Measurements from ENCODE around the gene CD19. TPM values are rescaled to one million over a fixed set of nuclear protein-coding genes. Genes with fewer than 3 reads are reported as not detected.

CD19 gene
- total RNA-seq, 4 donors from 2014 or later = 4.5 to 9.8 TPM; not detected in 2

DNA sequence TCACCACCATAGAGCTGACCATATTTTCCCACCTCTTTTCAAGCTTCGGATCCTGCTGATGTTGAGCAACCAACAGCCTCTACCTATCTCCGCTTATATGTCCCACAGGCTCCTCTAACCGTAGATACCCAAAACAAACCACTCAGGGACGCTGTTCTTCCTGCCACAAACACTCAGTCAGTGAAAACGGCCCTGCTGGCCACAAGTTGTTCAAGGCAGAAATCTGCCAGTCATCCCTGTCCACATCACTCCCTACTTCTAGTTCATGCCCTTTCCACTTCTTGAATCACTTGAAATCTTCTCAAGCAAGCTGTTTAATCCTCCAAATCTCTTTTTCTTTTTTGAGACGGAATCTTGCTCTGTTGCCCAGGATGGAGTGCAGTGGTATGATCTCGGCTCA is 14.7 kb upstream of the CD19 start:
- H3K4me3 ChIP-seq = no peak overlapping the region
- in situ Hi-C loops (cut with MboI; ENCODE audit: low pct_ligation_motif_present in 1 of 4, low pct_unique_long_range_greater_than_20kb in 1 of 4, low sequenced_read_pairs in 3 of 4) = no loop called here

DNA sequence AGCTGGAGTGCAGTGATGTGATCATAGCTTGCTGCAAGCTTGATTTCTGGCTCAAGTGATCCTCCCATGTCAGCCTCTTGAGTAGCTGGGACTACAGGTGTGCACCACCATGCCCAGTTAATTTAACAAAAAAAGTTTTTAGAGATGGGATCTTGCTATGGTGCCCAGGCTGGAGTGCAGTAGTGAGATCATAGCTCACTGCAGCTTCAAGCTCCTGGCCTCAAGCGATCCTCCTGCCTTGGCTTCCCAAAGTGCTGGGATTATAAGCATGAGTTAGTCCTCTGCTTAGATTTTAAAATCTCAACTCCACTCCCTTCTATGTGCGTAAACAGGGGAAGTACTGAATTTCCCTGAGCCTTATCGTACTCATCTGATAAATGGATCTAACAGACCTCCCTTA is 13.1 kb upstream of the CD19 start:
- Histone ChIP-seq H3K27ac (no peak overlapping the region), H3K4me3 (no peak overlapping the region), H3K27me3 (no peaks in the 10 kb centered on the region), H3K4me1 (peaks cover 0 to 12% (median 5%) of the 10 kb centered on the region in 4 donors), H3K36me3 (peaks cover 0 to 39% (median 10%) of the 10 kb centered on the region in 4 donors), H3K9me3 (no peaks in the 10 kb centered on the region)
- 91 to 100% methylated on average over 1 to 3 of the region's 3 CpGs for WGBS, 2 donors (ENCODE audit: low coverage in 1 of 2)
- TF ChIP-seq EP300 (IDR thresholded peaks at IDR 0.05; ENCODE audit: low read depth) = no peak
- TF ChIP-seq POLR2A (IDR thresholded peaks at IDR 0.05) = no peak
- no peak for TF ChIP-seq POLR2AphosphoS5 (IDR thresholded peaks at IDR 0.05)
- TF ChIP-seq, protein P1, sequence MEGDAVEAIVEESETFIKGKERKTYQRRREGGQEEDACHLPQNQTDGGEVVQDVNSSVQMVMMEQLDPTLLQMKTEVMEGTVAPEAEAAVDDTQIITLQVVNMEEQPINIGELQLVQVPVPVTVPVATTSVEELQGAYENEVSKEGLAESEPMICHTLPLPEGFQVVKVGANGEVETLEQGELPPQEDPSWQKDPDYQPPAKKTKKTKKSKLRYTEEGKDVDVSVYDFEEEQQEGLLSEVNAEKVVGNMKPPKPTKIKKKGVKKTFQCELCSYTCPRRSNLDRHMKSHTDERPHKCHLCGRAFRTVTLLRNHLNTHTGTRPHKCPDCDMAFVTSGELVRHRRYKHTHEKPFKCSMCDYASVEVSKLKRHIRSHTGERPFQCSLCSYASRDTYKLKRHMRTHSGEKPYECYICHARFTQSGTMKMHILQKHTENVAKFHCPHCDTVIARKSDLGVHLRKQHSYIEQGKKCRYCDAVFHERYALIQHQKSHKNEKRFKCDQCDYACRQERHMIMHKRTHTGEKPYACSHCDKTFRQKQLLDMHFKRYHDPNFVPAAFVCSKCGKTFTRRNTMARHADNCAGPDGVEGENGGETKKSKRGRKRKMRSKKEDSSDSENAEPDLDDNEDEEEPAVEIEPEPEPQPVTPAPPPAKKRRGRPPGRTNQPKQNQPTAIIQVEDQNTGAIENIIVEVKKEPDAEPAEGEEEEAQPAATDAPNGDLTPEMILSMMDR (IDR thresholded peaks at IDR 0.05) = no peak
- intact Hi-C loops (cut with DNase I; ENCODE audit: low total_unique reads) (no loop called here), in situ Hi-C loops (cut with MboI; ENCODE audit: low pct_ligation_motif_present in 1 of 4, low pct_unique_long_range_greater_than_20kb in 1 of 4, low sequenced_read_pairs in 3 of 4) (no loop called here)
- DNase-seq = no peak

More for the DNA sequence above, 14.7 kb upstream of the CD19 start:
- TF ChIP-seq EP300 (IDR thresholded peaks at IDR 0.05; ENCODE audit: low read depth) = no peak
- TF ChIP-seq, protein P1 (IDR thresholded peaks at IDR 0.05) = no peak
- no peak for TF ChIP-seq POLR2A (IDR thresholded peaks at IDR 0.05)
- TF ChIP-seq POLR2AphosphoS5 (IDR thresholded peaks at IDR 0.05) = no peak
- intact Hi-C loops (cut with DNase I; ENCODE audit: low total_unique reads) = no loop called here
- Histone ChIP-seq H3K4me1 (no peaks in the 10 kb centered on the region), H3K27ac (no peak overlapping the region), H3K36me3 (peaks cover 0 to 46% (median 10%) of the 10 kb centered on the region in 4 donors), H3K27me3 (no peaks in the 10 kb centered on the region), H3K9me3 (no peaks in the 10 kb centered on the region)
- no peak for DNase-seq
- WGBS, 2 donors (ENCODE audit: low coverage in 1 of 2) = 87 to 95% methylated on average over 3 to 7 of the region's 7 CpGs

DNA sequence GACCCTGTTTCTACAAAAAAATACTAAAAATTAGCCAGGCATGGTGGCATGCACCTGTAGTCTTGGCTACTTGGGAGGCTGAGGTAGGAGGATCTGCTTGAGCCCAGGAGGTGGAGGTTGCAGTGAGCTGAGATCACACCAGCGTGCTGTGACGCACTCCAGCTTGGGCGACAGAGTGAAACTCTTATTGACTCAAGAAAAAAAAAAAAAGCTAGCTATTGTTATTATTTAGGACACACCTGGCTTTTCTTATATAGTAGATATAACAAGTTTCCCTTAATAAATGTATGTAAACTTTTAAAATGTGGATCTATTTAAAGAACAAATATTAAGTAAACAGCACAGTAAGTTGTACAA is 8.6 kb upstream of the CD19 start:
- H3K36me3 ChIP-seq = peaks cover 0 to 14% (median 3%) of the 10 kb centered on the region in 4 donors
- 51 to 53% methylated on average over 3 of the region's 3 CpGs for WGBS, 2 donors (ENCODE audit: low coverage in 1 of 2)
- intact Hi-C loops (cut with DNase I; ENCODE audit: low total_unique reads) = no loop called here
- TF ChIP-seq POLR2AphosphoS5 (IDR thresholded peaks at IDR 0.05) = no peak
- TF ChIP-seq EP300 (IDR thresholded peaks at IDR 0.05; ENCODE audit: low read depth) = no peak
- TF ChIP-seq POLR2A (IDR thresholded peaks at IDR 0.05) = no peak
- TF ChIP-seq, protein P1 (IDR thresholded peaks at IDR 0.05) = no peak
- in situ Hi-C loops (cut with MboI; ENCODE audit: low pct_ligation_motif_present in 1 of 4, low pct_unique_long_range_greater_than_20kb in 1 of 4, low sequenced_read_pairs in 3 of 4) = no loop called here
- no peak for DNase-seq
- no peaks in the 10 kb centered on the region for H3K9me3 ChIP-seq
- peak overlapping the region in 2 of 4 donors; percentile 3 to 90 for H3K4me3 ChIP-seq
- H3K27ac ChIP-seq = peak overlapping the region; percentile 94 to 99 (median 97)
- peaks cover 0 to 25% (median 21%) of the 10 kb centered on the region in 4 donors for H3K4me1 ChIP-seq
- no peaks in the 10 kb centered on the region for H3K27me3 ChIP-seq

DNA sequence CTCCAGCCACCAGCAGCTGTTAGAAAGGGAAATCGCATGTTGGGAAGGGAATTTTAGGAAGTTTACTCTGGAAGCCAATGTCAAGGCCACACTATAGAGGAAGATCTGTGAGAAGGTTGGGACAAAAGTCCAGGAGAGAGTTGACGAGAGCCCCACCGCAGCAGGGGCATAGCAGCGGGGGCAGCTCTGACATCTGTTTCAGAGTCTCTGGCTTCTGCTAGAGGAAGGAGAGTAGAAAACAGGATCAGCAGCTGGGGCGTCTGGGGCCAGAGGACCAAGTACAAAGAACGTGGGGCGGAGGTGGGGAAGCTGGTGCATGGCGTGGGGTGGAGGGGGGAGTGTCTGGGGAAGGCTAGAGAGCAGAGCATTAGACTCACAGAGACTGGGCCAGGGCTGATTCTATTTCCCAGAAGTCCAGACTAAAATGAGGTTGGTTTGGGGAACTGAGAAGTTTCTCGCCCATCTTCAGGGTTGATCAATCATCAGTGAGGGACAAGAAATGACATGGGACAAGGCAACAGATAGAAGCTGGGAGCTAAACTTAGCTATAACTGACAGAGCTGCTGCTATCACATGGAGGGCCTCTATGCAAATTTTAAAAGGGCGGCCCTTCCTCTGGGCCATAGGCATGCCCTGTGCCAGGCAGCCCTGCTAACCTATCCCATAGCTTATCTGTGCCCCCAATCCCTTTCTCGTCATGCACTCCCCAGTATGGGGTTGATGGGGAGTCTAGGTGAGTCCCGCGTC is 7.9 kb upstream of the CD19 start:
- no peaks in the 10 kb centered on the region for H3K9me3 ChIP-seq
- no peaks in the 10 kb centered on the region for H3K27me3 ChIP-seq
- H3K36me3 ChIP-seq = peaks cover 0 to 10% (median 0%) of the 10 kb centered on the region in 4 donors
- DNase-seq = peak; percentile 69
- whole genome bisulfite sequencing, 2 donors (ENCODE audit: low coverage in 1 of 2) = 21 to 37% methylated on average over 2 to 13 of the region's 13 CpGs
- peak overlapping the region; percentile 94 to 99 (median 97) for H3K27ac ChIP-seq
- intact Hi-C loops (cut with DNase I; ENCODE audit: low total_unique reads) = no loop called here
- H3K4me1 ChIP-seq = peaks cover 0 to 25% (median 21%) of the 10 kb centered on the region in 4 donors
- in situ Hi-C loops (cut with MboI; ENCODE audit: low pct_ligation_motif_present in 1 of 4, low pct_unique_long_range_greater_than_20kb in 1 of 4, low sequenced_read_pairs in 3 of 4) = no loop called here
- peak overlapping the region in 3 of 4 donors; percentile 53 to 90 (median 61) for H3K4me3 ChIP-seq
- TF ChIP-seq EP300 (IDR thresholded peaks at IDR 0.05; ENCODE audit: low read depth) (no peak), POLR2AphosphoS5 (IDR thresholded peaks at IDR 0.05) (no peak), POLR2A (IDR thresholded peaks at IDR 0.05) (no peak)

All from transverse colon (tissue), 4 donors.